ENCODE measurements around the gene CCDC154.

The CCDC154 gene

GRCh38 chr16:1449201-1449788 is 4.9 kb upstream of the CCDC154 start:
- no peak overlapping the region for H3K4ac ChIP-seq (ENCODE audit: low read depth, low read length)
- no peaks in the 10 kb centered on the region for H3K27me3 ChIP-seq (ENCODE audit: insufficient read depth, low read length, poor library complexity)
- no peak overlapping the region for H3K56ac ChIP-seq (ENCODE audit: low read length)
- no peak for DNase-seq
- H3K79me1 ChIP-seq (ENCODE audit: low read length) = no peaks in the 10 kb centered on the region
- no peak overlapping the region for H2BK5ac ChIP-seq (ENCODE audit: low read length)
- no peak overlapping the region for H3K23ac ChIP-seq (ENCODE audit: low read length)
- no peak overlapping the region for H2AK5ac ChIP-seq (ENCODE audit: low read length)
- no peak overlapping the region for H3K27ac ChIP-seq (ENCODE audit: low read depth, low read length)
- H3K79me2 ChIP-seq (ENCODE audit: control insufficient read depth, insufficient read depth, low read length) = no peaks in the 10 kb centered on the region
- no peak overlapping the region for H2BK15ac ChIP-seq (replicated peaks; ENCODE audit: low read depth)
- H4K8ac ChIP-seq (ENCODE audit: low read depth, low read length) = no peak overlapping the region
- WGBS (ENCODE audit: extremely low coverage, insufficient coverage, low lambda C conversion rate) = no CpG with 5 or more reads among the region's 25 CpGs
- no peak overlapping the region for H3K4me2 ChIP-seq (ENCODE audit: low read length)
- H3K4me3 ChIP-seq (ENCODE audit: low read length) = no peak overlapping the region
- H4K5ac ChIP-seq (ENCODE audit: low read length) = no peak overlapping the region
- H3K9ac ChIP-seq (ENCODE audit: low read length) = no peak overlapping the region
- H3K18ac ChIP-seq (ENCODE audit: low read length) = no peak overlapping the region
- H3K4me1 ChIP-seq (ENCODE audit: control insufficient read depth, low read depth, low read length) = no peaks in the 10 kb centered on the region
- H2BK120ac ChIP-seq (ENCODE audit: low read depth, low read length) = no peak overlapping the region
- H3K36me3 ChIP-seq (ENCODE audit: control insufficient read depth, insufficient read depth, low read length) = peaks cover 3% of the 10 kb centered on the region

GRCh38 chr16:1448536-1449116 is 4.3 kb upstream of the CCDC154 start:
- Histone ChIP-seq H3K9ac (ENCODE audit: low read length) (no peak overlapping the region), H4K5ac (ENCODE audit: low read length) (no peak overlapping the region), H3K36me3 (ENCODE audit: control insufficient read depth, insufficient read depth, low read length) (peaks cover 3% of the 10 kb centered on the region), H3K18ac (ENCODE audit: low read length) (no peak overlapping the region), H3K4me2 (ENCODE audit: low read length) (no peak overlapping the region), H2BK120ac (ENCODE audit: low read depth, low read length) (no peak overlapping the region), H3K79me2 (ENCODE audit: control insufficient read depth, insufficient read depth, low read length) (no peaks in the 10 kb centered on the region), H3K27me3 (ENCODE audit: insufficient read depth, low read length, poor library complexity) (no peaks in the 10 kb centered on the region), H3K56ac (ENCODE audit: low read length) (no peak overlapping the region), H3K4me1 (ENCODE audit: control insufficient read depth, low read depth, low read length) (no peaks in the 10 kb centered on the region), H2BK5ac (ENCODE audit: low read length) (no peak overlapping the region), H3K27ac (ENCODE audit: low read depth, low read length) (no peak overlapping the region), H4K8ac (ENCODE audit: low read depth, low read length) (no peak overlapping the region), H3K4ac (ENCODE audit: low read depth, low read length) (no peak overlapping the region), H3K23ac (ENCODE audit: low read length) (no peak overlapping the region), H3K4me3 (ENCODE audit: low read length) (no peak overlapping the region), H2BK15ac (replicated peaks; ENCODE audit: low read depth) (no peak overlapping the region), H2AK5ac (ENCODE audit: low read length) (no peak overlapping the region), H3K79me1 (ENCODE audit: low read length) (no peaks in the 10 kb centered on the region)
- DNase-seq = no peak
- WGBS (ENCODE audit: extremely low coverage, insufficient coverage, low lambda C conversion rate) = no CpG with 5 or more reads among the region's 30 CpGs

- Histone ChIP-seq H3K27me3 (ENCODE audit: insufficient read depth, low read length, poor library complexity) (no peaks in the 10 kb centered on the region), H3K23ac (ENCODE audit: low read length) (no peak overlapping the region), H3K4ac (ENCODE audit: low read depth, low read length) (no peak overlapping the region), H2BK120ac (ENCODE audit: low read depth, low read length) (no peak overlapping the region), H4K5ac (ENCODE audit: low read length) (no peak overlapping the region), H3K27ac (ENCODE audit: low read depth, low read length) (no peak overlapping the region), H3K36me3 (ENCODE audit: control insufficient read depth, insufficient read depth, low read length) (peaks cover 3% of the 10 kb centered on the region), H3K56ac (ENCODE audit: low read length) (no peak overlapping the region), H2BK15ac (replicated peaks; ENCODE audit: low read depth) (no peak overlapping the region), H3K9ac (ENCODE audit: low read length) (no peak overlapping the region), H3K79me1 (ENCODE audit: low read length) (no peaks in the 10 kb centered on the region), H3K79me2 (ENCODE audit: control insufficient read depth, insufficient read depth, low read length) (no peaks in the 10 kb centered on the region), H3K4me3 (ENCODE audit: low read length) (no peak overlapping the region), H3K4me2 (ENCODE audit: low read length) (no peak overlapping the region), H3K4me1 (ENCODE audit: control insufficient read depth, low read depth, low read length) (no peaks in the 10 kb centered on the region), H2BK5ac (ENCODE audit: low read length) (no peak overlapping the region), H4K8ac (ENCODE audit: low read depth, low read length) (no peak overlapping the region), H2AK5ac (ENCODE audit: low read length) (no peak overlapping the region), H3K18ac (ENCODE audit: low read length) (no peak overlapping the region)
- no CpG with 5 or more reads among the region's 11 CpGs for WGBS (ENCODE audit: extremely low coverage, insufficient coverage, low lambda C conversion rate)
- DNase-seq = no peak
Observed at GRCh38 chr16:1447965-1448364, 3.6 kb upstream of the CCDC154 start.

- Histone ChIP-seq H3K36me3 (ENCODE audit: control insufficient read depth, insufficient read depth, low read length) (peaks cover under 1% of the 10 kb centered on the region), H3K27ac (ENCODE audit: low read depth, low read length) (no peak overlapping the region), H2AK5ac (ENCODE audit: low read length) (no peak overlapping the region), H2BK15ac (replicated peaks; ENCODE audit: low read depth) (no peak overlapping the region), H3K4me3 (ENCODE audit: low read length) (no peak overlapping the region), H4K5ac (ENCODE audit: low read length) (no peak overlapping the region), H3K18ac (ENCODE audit: low read length) (no peak overlapping the region), H3K9ac (ENCODE audit: low read length) (no peak overlapping the region), H4K8ac (ENCODE audit: low read depth, low read length) (no peak overlapping the region), H3K4me2 (ENCODE audit: low read length) (no peak overlapping the region), H3K4me1 (ENCODE audit: control insufficient read depth, low read depth, low read length) (no peaks in the 10 kb centered on the region), H2BK120ac (ENCODE audit: low read depth, low read length) (no peak overlapping the region), H3K27me3 (ENCODE audit: insufficient read depth, low read length, poor library complexity) (no peaks in the 10 kb centered on the region), H2BK5ac (ENCODE audit: low read length) (no peak overlapping the region), H3K56ac (ENCODE audit: low read length) (no peak overlapping the region), H3K79me2 (ENCODE audit: control insufficient read depth, insufficient read depth, low read length) (no peaks in the 10 kb centered on the region), H3K4ac (ENCODE audit: low read depth, low read length) (no peak overlapping the region), H3K79me1 (ENCODE audit: low read length) (no peaks in the 10 kb centered on the region), H3K23ac (ENCODE audit: low read length) (no peak overlapping the region)
- WGBS (ENCODE audit: extremely low coverage, insufficient coverage, low lambda C conversion rate) = no CpG with 5 or more reads among the region's 41 CpGs
- no peak for DNase-seq
Observed at GRCh38 chr16:1446296-1447080, 2.1 kb upstream of the CCDC154 start.

GRCh38 chr16:1445518-1446203 is 1.3 kb upstream of the CCDC154 start:
- no peaks in the 10 kb centered on the region for H3K36me3 ChIP-seq (ENCODE audit: control insufficient read depth, insufficient read depth, low read length)
- H3K4me2 ChIP-seq (ENCODE audit: low read length) = no peak overlapping the region
- H3K27ac ChIP-seq (ENCODE audit: low read depth, low read length) = no peak overlapping the region
- no peak overlapping the region for H3K9ac ChIP-seq (ENCODE audit: low read length)
- H4K5ac ChIP-seq (ENCODE audit: low read length) = no peak overlapping the region
- H3K27me3 ChIP-seq (ENCODE audit: insufficient read depth, low read length, poor library complexity) = no peaks in the 10 kb centered on the region
- DNase-seq = no peak
- H3K18ac ChIP-seq (ENCODE audit: low read length) = no peak overlapping the region
- H3K23ac ChIP-seq (ENCODE audit: low read length) = no peak overlapping the region
- no peaks in the 10 kb centered on the region for H3K4me1 ChIP-seq (ENCODE audit: control insufficient read depth, low read depth, low read length)
- H2BK5ac ChIP-seq (ENCODE audit: low read length) = no peak overlapping the region
- no peak overlapping the region for H3K4me3 ChIP-seq (ENCODE audit: low read length)
- H2BK120ac ChIP-seq (ENCODE audit: low read depth, low read length) = no peak overlapping the region
- H2BK15ac ChIP-seq (replicated peaks; ENCODE audit: low read depth) = no peak overlapping the region
- no peaks in the 10 kb centered on the region for H3K79me1 ChIP-seq (ENCODE audit: low read length)
- no peak overlapping the region for H4K8ac ChIP-seq (ENCODE audit: low read depth, low read length)
- H3K79me2 ChIP-seq (ENCODE audit: control insufficient read depth, insufficient read depth, low read length) = no peaks in the 10 kb centered on the region
- H3K4ac ChIP-seq (ENCODE audit: low read depth, low read length) = no peak overlapping the region
- no CpG with 5 or more reads among the region's 25 CpGs for WGBS (ENCODE audit: extremely low coverage, insufficient coverage, low lambda C conversion rate)
- no peak overlapping the region for H2AK5ac ChIP-seq (ENCODE audit: low read length)
- H3K56ac ChIP-seq (ENCODE audit: low read length) = no peak overlapping the region
